Nephron (organoid): Measurements from ENCODE around the gene DDX31.

ENCODE experiments used
- H3K27ac Mint-ChIP-seq, 3 experiments: 2 replicates each; pipeline ENCODE4 v1.8.0; 2020; ENCODE audit warnings: mixed read lengths in 3 of 3, mild to moderate bottlenecking in 2 of 3, moderate library complexity in 1 of 3
- H3K27me3 Mint-ChIP-seq: 2 replicates; pipeline ENCODE4 v1.8.0; 2021; ENCODE audit warnings: low read depth, mild to moderate bottlenecking, moderate library complexity, mixed read lengths
- H3K36me3 Mint-ChIP-seq: 2 replicates; pipeline ENCODE4 v1.8.0; 2020; ENCODE audit warnings: low read depth, mixed read lengths
- H3K4me1 Mint-ChIP-seq: 2 replicates; pipeline ENCODE4 v1.8.0; 2020; ENCODE audit warnings: mixed read lengths
- H3K4me3 Mint-ChIP-seq, 3 experiments: 2 replicates each; pipeline ENCODE4 v1.8.0; 2020; ENCODE audit warnings: mild to moderate bottlenecking in 3 of 3, mixed read lengths in 3 of 3, moderate library complexity in 2 of 3
- H3K9me3 Mint-ChIP-seq: 2 replicates; pipeline ENCODE4 v1.8.0; 2020; ENCODE audit warnings: mixed read lengths
- CTCF ChIP-seq, 3 experiments: fragments of 200-600 bp; sonication (generic); IDR thresholded peaks; one replicate each; pipeline ENCODE4 v1.5.0; 2021; ENCODE audit warnings: antibody characterized with exemption in 3 of 3; ENCODE audit not compliant: unreplicated experiment in 3 of 3

DDX31 gene

GRCh38 chr9:132582786-132583583, 86.8 kb downstream of the DDX31 start:
- H3K27me3 Mint-ChIP-seq = peaks cover 100% of the 10 kb centered on the region
- no peak for TF ChIP-seq CTCF (IDR thresholded peaks at IDR 0.05; ENCODE audit: unreplicated experiment in 3 of 3)
- no peaks in the 10 kb centered on the region for H3K9me3 Mint-ChIP-seq
- no peaks in the 10 kb centered on the region for H3K4me1 Mint-ChIP-seq
- H3K4me3 Mint-ChIP-seq = no peak overlapping the region
- H3K36me3 Mint-ChIP-seq = no peaks in the 10 kb centered on the region
- no peak overlapping the region for H3K27ac Mint-ChIP-seq

GRCh38 chr9:132582276-132582785, 87.5 kb downstream of the DDX31 start, which contains the start of gene BARHL1:
Gene BARHL1, plus strand, starts transcription at chr9:132582606. Its CDS starts 192 bp downstream, at chr9:132582798.
- no peak for TF ChIP-seq CTCF (IDR thresholded peaks at IDR 0.05; ENCODE audit: unreplicated experiment in 3 of 3)
- Mint-ChIP-seq H3K27me3 (peaks cover 100% of the 10 kb centered on the region), H3K4me3 (peak within 1 kb of the TSS; percentile 66 to 83 (median 68)), H3K27ac (no peak within 1 kb of the TSS), H3K36me3 (no peaks in the 10 kb centered on the region), H3K9me3 (no peaks in the 10 kb centered on the region), H3K4me1 (no peaks in the 10 kb centered on the region)

- Mint-ChIP-seq H3K27me3 (peaks cover 98% of the 10 kb centered on the region), H3K4me3 (no peak overlapping the region), H3K9me3 (no peaks in the 10 kb centered on the region), H3K27ac (no peak overlapping the region), H3K36me3 (no peaks in the 10 kb centered on the region), H3K4me1 (no peaks in the 10 kb centered on the region)
- no peak for TF ChIP-seq CTCF (IDR thresholded peaks at IDR 0.05; ENCODE audit: unreplicated experiment in 3 of 3)
Measured at GRCh38 chr9:132579427-132579798, 90.4 kb downstream of the DDX31 start.

GRCh38 chr9:132578367-132578932, 91.3 kb downstream of the DDX31 start:
- H3K36me3 Mint-ChIP-seq = no peaks in the 10 kb centered on the region
- TF ChIP-seq CTCF (IDR thresholded peaks at IDR 0.05; ENCODE audit: unreplicated experiment in 3 of 3) = no peak
- peaks cover 94% of the 10 kb centered on the region for H3K27me3 Mint-ChIP-seq
- no peak overlapping the region for H3K27ac Mint-ChIP-seq
- H3K4me3 Mint-ChIP-seq = peak overlapping the region in 1 of 3 experiments; percentile 5
- H3K4me1 Mint-ChIP-seq = no peaks in the 10 kb centered on the region
- H3K9me3 Mint-ChIP-seq = no peaks in the 10 kb centered on the region

GRCh38 chr9:132577119-132577518, 92.7 kb downstream of the DDX31 start:
- Mint-ChIP-seq H3K36me3 (no peaks in the 10 kb centered on the region), H3K27ac (no peak overlapping the region), H3K4me1 (no peaks in the 10 kb centered on the region), H3K27me3 (peaks cover 89% of the 10 kb centered on the region), H3K4me3 (no peak overlapping the region), H3K9me3 (no peaks in the 10 kb centered on the region)
- TF ChIP-seq CTCF (IDR thresholded peaks at IDR 0.05; ENCODE audit: unreplicated experiment in 3 of 3) = no peak
